IPS-NIHi7 (cell line): ENCODE data around the gene SCN8A.
A peak's percentile ranks its signal among the peaks of the same experiment; 100 is the strongest.

ENCODE experiments used
- DNase-seq: peaks from one replicate; pipeline ENCODE4 v3.0.0; 2012; ENCODE audit warnings: mixed read lengths; ENCODE audit errors: extremely low spot score

SCN8A gene

DNA sequence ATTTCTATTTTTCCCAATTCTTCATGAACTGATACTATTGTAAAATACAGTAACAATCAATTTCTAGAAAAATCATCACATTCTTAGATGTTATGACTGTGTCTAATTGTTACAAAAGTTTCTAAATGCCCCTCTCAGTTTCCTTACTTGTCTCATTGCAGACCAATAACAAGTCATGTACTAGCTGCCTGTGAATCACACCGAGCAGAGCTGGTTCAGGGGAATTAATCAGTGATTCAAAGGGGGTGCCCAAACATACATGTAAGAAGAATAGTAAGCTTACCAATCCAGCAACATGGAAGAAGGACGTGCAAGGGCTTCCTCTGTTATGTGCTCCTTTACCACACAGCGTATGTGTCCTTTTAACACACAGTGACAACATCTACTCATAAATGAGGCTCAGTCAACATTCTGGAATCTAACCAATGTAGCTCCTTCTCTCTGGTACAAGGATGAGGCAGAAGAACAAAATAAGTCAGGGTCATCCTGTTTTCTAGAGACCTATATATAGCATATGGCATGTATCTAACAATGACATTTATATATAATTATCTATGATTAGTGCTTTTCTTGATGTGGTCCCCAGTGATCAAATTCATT lies 126.4 kb downstream of the SCN8A start:
- DNase-seq = no peak

DNA sequence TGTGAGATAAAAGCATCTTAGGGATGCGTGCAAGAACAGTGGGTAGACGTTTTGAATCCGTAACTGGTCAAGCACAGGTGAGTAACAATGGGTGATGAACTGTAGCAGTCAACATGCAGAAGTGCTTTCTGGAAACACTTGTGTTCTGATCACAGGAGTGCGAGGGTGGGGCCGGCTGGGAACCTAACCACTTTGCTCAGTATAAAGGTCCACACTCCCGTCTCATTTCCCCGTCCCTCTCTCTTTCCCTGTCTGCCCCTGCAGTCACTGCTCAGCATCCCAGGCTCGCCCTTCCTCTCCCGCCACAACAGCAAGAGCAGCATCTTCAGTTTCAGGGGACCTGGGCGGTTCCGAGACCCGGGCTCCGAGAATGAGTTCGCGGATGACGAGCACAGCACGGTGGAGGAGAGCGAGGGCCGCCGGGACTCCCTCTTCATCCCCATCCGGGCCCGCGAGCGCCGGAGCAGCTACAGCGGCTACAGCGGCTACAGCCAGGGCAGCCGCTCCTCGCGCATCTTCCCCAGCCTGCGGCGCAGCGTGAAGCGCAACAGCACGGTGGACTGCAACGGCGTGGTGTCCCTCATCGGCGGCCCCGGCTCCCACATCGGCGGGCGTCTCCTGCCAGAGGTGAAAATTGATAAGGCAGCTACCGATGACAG lies 130.4 kb downstream of the SCN8A start:
- peak; percentile 87 for DNase-seq

DNA sequence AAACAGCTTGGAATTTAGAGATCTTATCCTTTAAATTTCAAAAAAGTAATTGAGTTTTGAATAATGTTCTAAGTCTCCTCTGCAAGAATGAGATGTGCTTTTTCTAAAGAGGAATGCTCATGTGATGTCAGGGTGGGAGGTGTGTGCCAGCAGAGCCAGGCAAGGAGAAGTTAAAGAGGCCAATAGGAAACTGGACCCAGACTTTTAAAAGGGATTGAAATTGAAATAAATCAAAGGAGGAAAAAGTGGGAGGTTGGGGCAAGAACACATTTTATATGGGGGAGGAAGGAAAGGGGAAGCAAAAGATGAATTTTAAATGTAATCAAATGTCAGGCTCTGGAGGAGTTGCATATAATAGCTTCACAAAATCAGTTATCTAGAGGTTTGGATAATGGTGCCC lies 131.4 kb downstream of the SCN8A start:
- DNase-seq = no peak

DNA sequence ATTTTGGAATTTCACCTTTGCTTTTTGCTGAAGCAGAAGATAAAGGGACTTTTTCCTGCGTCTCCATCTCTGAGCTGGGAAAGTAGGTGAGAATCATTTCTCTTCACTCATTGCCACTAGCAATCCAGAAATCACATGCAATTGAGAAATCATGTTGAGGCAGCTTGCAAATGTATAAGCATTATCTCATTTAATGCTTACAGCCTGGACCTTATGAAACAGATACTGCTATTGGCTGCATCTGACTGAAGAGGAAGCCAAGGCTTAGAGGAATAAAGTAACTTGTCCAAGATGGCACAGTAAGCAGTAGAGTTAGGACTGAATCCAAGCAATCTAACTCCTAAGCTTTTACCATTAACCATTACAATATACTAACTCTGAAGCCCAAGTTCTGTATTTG lies 135.1 kb downstream of the SCN8A start:
- no peak for DNase-seq

DNA sequence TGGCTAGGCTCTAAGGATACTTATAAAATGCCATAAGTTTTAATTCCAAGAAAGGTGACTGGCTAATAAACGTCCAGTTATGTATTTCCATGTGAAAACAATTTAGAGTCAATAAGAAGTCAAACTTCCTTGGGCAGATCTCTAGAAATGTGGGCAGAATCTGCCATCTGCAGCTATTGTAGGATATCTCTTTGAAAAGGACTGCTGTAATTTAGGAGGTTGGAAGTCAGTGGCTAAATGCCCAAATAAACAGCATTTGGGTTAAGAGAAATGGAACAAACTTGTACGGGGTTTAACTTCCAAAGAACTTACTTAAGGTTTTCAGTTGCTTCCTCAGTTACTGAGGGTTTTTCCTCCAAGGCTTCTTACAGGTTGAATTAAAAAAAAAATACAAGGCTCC lies 135.9 kb downstream of the SCN8A start:
- no peak for DNase-seq

DNA sequence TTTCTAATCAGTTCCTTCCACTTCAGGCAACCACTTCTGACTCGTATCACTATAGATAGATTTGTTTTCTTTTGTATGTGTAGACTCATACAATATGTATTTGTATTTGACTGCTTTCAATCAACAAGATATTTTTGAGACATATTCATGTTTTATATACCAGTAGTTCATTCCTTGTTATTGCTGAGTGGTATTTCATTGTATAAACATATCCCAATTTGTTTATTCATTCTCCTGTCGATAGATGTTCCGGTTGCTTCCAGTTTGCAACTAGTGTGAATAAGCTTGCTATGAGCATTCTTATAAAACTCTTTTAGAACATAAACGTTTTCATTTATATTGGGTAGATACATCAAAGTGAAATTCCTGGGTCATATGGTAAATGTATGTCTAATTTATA lies 138.3 kb downstream of the SCN8A start:
- no peak for DNase-seq

DNA sequence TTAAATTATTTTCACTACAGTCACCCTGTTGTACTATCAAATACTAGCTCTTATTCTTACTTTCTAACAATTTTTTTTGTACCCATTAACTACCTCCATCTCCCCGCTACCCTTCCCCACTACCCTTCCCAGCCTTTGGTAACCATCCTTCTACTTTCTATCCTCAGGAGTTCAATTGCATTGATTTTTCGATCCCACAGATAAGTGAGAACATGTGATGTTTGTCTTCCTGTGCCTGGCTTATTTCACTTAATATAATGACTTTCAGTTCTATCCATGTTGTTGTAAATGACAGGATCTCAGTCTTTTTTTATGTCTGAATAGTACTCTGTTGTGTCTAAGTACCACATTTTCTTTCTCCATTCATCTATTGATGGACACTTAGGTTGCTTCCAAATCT lies 139.7 kb downstream of the SCN8A start:
- no peak for DNase-seq

DNA sequence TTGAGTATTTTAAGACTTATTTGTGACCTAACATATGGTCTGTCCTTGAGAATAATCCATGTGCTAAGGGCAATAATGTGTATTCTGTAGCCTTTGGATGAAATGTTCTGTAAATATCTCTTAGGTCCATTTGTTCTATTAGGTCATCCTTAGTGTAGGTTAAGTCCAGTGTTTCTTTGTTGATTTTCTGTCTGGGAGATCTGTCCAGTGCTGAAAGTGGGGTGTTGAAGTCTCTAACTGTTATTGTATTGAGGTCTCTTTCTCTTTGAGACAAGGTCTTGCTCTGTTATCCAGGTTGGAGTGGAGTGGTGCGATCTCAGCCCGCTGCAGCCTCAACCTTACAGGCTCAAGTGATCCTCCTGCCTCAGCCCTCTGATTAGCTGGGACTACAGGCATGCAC lies 149.5 kb downstream of the SCN8A start:
- no peak for DNase-seq

DNA sequence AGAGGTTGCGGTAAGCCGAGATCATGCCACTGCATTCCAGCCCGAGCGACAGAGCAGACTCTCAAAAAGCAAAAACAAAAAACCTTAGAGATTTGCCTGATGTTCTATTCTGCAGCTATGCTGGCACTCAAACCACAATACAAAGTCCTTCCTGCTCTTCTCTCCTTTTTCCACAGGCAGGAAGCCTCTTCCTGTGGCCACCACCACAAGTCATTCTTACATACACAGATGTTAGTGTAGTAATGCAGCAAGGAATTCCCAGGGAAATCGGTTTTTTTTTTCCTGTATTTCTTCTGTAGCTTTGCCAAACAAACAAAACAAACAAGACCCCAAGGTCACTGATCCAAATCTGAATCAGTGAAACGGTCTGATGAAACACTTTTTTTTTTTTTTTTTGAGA lies 153.2 kb downstream of the SCN8A start:
- DNase-seq = no peak

DNA sequence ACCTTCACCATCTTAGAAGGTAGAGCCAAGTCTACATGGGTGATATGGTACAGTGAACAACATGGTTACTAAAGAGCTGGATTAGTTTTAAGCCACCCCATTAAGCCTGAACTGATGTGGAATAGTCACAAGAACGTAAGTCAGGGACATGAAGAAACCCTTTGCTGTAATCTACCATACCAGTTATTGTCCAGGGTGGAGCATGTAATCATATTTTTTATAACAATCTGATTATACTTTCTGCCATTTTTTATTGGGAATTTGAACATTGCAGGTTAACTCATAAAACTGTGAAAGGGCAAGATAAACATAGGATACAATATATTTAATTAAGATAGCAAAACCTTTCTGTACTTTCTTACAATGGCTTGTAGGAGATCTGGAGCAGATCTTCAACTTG lies 153.9 kb downstream of the SCN8A start:
- no peak for DNase-seq

DNA sequence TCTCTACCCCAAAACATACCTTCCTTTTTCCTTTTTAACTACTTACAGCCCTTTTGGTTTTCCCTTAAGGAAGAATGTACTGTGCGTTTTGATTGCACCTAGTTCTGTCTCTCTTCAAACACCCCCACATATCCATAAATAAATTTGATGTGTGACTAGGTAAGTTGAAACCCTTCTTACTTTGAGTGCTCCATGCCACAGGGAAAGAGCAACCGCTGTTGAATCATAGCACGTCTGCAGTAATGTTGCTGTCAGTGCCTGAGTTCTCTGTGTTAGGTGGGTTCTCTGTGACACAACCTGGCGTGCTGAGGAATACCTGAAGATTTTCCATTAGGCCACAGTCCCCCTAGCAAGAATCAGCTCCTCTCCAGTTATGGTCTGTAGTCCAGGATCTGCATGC lies 155.4 kb downstream of the SCN8A start:
- DNase-seq = no peak

DNA sequence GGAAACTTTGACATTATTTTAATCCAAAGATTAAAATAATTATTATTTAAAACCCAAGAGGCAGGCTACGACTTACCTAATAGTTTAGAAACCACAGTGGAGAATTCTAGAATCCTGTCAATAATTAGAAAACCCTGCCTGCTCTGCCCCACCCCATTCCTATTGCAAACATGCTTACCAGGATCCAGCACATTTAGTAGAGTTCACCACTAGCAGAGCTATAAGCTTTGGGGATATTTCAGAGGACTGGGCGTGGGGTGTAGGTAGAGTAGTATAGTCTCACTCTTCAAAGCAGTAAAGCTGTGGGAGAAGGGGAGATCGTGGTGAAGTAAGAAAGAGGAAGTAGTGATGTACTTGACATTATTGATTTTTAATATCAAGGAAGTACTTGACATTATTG lies 157.2 kb downstream of the SCN8A start:
- no peak for DNase-seq

DNA sequence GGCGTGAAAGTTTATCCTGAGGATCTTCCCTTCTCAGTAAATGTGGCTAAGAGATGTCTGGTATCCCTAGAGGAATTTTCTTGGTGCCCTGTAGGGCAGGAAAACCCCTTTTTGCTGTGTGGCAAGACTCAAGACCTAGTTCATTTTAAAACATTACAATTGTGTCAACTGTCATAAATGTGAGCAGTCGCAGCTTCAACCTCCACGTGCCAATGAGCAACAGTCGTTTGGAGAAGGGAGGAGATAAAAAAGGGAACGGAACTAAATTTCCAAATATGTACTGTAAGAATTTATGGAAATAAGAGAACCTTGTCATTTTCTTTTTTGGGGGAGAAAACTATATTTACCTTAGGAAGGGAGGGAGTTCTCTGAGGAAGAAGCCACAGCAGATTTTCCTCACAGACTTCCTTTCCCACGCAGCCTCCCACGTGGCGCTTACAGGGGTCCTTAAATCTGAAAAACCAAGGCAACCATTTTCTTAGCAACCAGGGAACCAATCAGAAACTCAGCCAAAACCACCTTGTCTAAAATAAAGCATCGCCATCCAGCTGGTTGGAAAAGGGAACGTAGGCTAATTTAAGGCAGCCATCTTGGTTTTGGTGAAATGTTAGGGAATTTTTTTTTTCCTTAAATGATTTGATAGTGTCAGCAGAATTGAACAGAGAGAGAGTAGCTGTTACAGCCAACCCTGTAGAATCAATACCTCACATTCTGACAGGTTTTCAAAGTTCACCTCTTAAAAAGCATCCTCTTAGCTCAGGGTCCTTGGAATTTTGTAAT lies 158.4 kb downstream of the SCN8A start:
- no peak for DNase-seq

DNA sequence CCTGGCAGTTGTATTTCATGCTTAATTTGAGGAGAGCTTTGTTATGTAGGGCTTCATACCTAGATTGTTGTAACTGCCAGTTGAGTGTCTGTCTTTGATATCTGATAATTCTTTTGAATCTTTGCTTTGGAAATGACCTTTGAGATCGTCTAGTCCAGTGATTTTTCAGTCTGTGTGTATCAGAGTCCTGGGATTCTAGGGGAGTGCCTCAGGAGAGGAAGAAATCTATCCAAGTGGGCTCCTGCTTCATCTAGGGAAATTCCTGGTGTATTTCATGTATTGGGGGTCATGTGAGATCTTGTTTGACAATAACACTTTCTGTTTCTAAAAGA lies 158.9 kb downstream of the SCN8A start:
- DNase-seq = no peak

DNA sequence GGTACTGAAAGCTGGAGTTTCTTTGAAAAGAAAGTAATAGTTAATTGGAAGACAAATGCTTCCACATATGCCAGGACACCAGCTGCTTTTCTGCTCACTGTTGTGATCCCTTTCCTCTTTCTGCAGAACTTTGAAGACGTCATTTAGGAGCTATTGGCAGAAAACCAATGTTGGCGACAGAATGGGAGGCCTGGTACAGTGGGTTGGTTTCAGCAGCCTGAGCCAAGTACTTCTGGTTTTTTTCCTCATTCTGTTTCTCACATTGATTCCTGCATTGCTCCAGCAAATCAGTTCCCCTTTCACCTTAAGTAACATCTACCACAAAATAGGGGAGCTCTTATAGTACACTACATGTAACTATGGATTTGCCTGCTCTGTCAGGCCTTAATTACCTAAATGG lies 160.6 kb downstream of the SCN8A start:
- no peak for DNase-seq

DNA sequence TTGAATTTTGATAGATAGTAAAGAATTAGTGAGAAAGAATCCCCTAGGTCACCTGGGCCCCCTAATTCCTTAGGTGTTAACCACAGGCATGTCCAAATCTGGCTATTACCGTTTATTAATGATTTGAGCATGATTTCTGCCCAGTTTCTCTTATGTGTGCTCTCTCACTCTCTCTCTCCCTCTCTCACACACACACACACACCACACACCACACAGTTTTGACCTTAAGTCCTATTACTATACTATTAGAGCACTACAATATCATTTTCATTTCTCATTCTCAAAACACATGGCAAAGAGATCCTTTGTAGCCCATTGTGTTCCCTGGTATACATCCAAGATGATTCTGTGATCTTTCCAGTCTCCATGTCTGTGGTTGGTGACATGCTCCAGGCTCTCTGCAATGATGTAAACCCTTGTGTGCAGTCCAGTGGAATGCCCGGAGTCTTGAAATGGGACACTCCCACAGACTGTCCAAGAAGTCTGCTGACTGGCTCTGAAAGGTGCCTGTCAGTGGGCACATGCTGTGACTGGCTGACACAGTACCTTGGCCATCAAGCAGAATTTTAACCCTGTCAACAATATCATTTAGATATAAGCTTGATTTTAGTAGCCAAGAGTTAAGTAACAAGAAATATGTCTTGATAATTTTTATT lies 161.3 kb downstream of the SCN8A start:
- DNase-seq = no peak

DNA sequence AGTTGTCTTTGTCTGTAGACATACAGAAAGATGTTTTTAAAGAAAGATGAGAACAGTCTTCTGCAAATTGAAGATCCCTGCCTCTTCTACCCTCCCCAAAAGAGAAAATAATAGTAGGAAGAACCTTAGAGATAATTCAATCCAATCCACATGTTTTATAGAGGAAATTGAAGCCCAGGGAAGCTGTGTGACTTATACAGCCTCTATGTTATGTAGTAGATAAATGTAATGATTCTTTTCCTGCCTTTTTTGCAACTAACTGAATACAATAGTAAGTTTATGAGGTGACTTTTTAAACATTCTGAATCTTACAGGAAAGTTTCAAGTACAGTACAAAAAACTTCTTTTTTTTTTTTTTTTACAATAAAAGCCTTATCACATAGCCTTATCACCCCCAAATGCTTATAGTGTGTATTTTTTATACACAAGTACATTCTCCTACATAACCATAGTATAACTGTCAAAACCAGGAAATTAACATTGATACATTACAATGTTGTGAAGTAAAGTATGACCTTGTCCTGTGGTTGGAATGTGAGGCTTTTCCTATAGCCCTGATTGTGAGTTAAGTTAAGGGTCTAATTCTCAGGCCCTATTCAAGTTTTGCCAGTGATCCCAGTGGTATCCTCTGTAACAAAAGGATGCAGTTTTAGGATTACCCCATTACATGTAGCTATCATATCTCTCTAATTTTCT lies 163.1 kb downstream of the SCN8A start:
- no peak for DNase-seq

DNA sequence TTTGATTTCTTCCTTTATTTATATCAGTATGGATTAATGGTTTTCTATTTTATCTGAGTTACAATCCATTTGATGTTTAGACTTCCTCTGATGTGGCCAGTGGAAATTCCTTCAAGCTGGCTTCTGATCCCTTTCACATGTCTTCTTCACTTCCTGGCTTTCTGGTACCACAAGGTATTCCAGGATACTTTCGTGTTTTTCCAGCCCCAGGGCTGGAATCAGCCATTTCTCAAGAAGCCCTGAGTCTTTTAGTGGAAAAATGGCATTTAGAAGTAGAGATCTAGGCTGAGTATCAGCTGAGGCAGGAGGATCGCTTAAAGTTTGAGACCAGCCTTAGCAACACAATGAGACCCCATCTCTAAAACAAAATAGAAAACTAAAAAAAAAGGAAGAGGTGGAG lies 164.2 kb downstream of the SCN8A start:
- no peak for DNase-seq

DNA sequence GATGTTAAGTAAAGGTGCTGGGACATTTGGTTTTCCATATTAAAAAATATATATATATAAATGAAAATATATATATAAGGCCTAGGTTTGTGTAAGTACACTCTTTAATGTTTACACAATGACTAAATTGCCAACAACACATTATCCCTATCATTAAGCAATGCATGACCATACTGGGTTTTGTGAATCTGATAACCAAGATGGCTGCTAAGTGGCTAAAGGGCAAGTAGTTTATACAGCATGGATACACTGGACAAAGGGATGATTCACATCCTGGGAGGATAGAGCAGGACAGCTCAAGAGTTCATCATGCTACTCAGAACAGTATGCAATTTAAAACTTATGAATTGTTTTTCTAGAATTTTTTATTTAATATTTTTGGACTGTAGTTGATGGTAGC lies 168.1 kb downstream of the SCN8A start:
- no peak for DNase-seq

DNA sequence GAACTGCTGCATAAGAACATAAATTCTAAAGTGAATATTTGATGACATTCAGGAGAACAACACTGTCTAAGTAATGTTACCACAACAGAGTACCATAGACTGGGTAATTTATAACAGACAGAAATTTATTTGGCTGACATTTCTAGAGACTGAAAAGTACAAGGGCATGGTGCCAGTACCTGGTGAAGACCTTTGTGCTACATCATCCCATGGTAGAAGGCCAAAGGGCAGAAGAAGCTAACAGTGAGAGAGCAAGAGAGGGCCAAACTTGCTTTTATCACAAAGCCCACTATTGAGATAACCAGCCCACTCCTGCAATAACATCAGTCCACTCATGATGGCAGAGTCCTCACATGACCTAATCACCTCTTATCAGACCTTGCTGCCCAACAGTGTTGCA lies 168.7 kb downstream of the SCN8A start:
- no peak for DNase-seq

DNA sequence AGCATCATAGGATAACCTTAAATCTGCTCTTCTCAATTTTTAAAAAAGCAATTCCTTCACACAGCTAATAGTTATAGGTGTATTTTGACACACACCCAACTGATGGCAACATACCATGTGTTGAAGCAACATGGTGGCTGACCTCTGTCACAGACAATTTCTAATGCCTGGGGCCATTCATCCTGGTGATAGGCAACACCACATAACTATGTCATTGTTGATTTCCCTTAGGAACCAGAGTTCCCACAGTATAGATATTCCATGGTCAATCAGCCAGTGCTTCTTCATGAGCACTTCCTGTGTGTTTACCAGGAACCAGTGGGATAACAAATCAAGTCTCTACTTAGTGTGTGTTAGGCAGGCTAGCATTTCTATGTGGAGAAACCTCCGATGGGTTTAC lies 169.2 kb downstream of the SCN8A start:
- DNase-seq = no peak

DNA sequence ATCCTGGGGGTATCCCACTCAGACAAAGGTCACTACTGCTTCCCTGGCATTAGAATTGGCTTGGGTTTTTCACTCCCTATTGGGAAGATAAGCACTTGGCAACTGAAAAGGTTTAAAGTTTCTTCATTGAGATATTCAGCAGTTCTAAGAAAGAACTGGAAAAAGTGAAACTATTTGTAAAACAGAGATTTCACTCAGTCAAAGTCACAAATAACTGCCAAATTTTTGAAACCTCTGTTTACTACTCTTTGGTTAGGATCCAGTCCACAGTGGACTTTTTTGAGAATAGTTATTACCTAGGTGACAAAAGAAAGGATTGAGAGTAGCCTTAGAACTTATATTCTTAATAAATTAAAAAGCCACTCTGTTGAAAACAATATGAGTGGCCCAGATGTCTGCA lies 172.7 kb downstream of the SCN8A start:
- DNase-seq = no peak
